GM06990 (cell line): ENCODE results near the gene BMPR1B.

Source experiments
- DNase-seq: peaks from one replicate; pipeline ENCODE4 v3.0.0-alpha.2; 2011; ENCODE audit not compliant: insufficient read length; ENCODE audit errors: extremely low read depth
- H3K27me3 ChIP-seq: replicated peaks from 2 replicates; pipeline ENCODE4 v1.6.0; 2011; ENCODE audit warnings: low read length; ENCODE audit not compliant: control insufficient read depth, insufficient read depth
- H3K36me3 ChIP-seq: 2 replicates; pipeline ENCODE4 v1.5.1; 2011; ENCODE audit warnings: low read length; ENCODE audit not compliant: control insufficient read depth, insufficient read depth
- H3K4me3 ChIP-seq: replicated peaks from 2 replicates; pipeline ENCODE4 v1.5.1; 2011; ENCODE audit warnings: low read depth, mild to moderate bottlenecking, control low read depth, low read length
- TF ChIP-seq, protein P1 (sequence below): IDR thresholded peaks from 2 replicates; pipeline ENCODE4 v1.5.1; 2011; ENCODE audit warnings: low read length, control low read depth, mild to moderate bottlenecking, inconsistent platforms; ENCODE audit not compliant: insufficient read depth, poor library complexity, severe bottlenecking

BMPR1B gene

DNA sequence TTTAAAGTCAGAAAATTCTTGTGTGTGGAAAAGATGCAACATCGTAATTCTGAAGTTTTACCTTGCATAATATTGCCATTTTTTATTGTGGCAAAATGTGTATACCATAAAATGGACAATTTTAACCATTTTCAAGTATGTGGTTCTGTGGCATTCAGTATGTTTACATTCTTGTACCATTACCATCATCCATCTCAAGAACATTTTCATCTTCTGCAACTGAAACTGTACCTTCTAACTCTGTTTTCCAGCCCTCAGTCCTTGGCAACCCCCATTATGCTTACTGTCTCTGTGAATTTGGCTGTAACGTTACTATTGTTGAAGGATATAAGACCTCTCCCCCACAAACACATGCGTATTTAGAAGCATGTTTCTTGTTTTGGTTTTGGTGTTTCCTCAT is 123.2 kb downstream of the BMPR1B start:
- no peak for DNase-seq
- TF ChIP-seq, protein P1, sequence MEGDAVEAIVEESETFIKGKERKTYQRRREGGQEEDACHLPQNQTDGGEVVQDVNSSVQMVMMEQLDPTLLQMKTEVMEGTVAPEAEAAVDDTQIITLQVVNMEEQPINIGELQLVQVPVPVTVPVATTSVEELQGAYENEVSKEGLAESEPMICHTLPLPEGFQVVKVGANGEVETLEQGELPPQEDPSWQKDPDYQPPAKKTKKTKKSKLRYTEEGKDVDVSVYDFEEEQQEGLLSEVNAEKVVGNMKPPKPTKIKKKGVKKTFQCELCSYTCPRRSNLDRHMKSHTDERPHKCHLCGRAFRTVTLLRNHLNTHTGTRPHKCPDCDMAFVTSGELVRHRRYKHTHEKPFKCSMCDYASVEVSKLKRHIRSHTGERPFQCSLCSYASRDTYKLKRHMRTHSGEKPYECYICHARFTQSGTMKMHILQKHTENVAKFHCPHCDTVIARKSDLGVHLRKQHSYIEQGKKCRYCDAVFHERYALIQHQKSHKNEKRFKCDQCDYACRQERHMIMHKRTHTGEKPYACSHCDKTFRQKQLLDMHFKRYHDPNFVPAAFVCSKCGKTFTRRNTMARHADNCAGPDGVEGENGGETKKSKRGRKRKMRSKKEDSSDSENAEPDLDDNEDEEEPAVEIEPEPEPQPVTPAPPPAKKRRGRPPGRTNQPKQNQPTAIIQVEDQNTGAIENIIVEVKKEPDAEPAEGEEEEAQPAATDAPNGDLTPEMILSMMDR, result no peak

DNA sequence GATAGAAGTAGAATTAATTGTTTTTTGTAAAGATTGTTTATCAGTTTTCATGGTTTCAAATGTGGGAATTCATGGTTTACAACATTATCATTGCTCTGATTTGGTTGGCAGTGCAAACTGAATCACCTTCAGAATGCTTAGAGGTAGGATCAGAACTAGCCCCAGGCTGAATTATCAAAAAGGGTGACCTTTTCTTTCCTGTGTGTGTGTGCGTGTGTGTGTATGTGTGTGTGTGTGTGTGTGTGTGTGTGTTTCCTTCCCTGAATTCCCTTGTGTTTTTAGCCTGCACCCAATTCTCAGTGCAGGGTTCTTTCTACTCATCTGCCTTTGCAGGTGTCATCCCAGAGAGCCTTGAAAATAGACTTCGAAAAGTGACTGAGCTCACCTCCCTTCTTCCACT is 125.0 kb downstream of the BMPR1B start:
- Histone ChIP-seq H3K27me3 (no peaks in the 10 kb centered on the region), H3K36me3 (no peaks in the 10 kb centered on the region), H3K4me3 (no peak overlapping the region)
- TF ChIP-seq, protein P1, result no peak
- DNase-seq, result no peak

More for the DNA sequence above, 123.2 kb downstream of the BMPR1B start:
- Histone ChIP-seq H3K27me3 (no peaks in the 10 kb centered on the region), H3K36me3 (no peaks in the 10 kb centered on the region), H3K4me3 (no peak overlapping the region)

DNA sequence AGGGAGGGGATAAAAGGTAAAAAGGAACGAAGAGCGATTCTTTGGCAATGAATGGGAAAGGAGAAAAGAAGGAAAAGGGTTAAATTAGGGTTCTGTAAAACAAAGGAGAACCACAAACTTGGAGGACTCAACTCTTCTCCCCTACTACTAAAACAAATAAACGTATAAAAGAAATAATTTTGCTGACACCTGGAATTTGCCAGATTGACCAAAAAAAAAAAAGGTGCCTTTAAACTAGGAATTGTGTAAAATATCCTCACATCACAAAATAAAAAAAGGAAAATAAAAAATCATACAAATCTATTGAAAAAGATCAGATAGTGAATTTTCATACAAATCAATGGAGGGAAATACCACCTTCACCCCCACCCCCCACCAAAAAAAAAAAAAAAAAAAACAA is 129.3 kb downstream of the BMPR1B start:
- no peak for DNase-seq
- Histone ChIP-seq H3K36me3 (no peaks in the 10 kb centered on the region), H3K4me3 (no peak overlapping the region), H3K27me3 (no peaks in the 10 kb centered on the region)
- TF ChIP-seq, protein P1, result no peak

DNA sequence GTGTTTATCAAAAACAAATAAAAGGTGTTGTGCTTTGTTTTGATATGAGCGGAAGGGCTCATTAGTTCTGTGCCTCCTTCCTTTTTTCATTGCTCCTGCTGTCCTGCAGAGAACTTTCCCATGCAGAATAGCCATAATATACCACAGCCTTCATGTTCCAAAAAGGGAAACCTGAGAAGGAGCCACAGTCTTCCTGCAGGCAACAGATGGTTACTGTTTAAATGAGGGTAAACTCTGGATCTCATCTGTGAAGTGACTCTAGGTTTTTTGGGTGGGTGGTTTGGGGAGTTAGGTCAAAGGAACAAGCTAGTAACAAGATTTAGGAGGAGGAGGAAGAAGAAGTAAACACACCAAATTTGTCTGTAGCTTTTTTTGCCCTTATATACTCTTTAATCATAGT is 131.8 kb downstream of the BMPR1B start:
- DNase-seq, result no peak
- TF ChIP-seq, protein P1, result no peak
- H3K4me3 ChIP-seq, result no peak overlapping the region
- H3K36me3 ChIP-seq, result no peaks in the 10 kb centered on the region
- no peaks in the 10 kb centered on the region for H3K27me3 ChIP-seq

DNA sequence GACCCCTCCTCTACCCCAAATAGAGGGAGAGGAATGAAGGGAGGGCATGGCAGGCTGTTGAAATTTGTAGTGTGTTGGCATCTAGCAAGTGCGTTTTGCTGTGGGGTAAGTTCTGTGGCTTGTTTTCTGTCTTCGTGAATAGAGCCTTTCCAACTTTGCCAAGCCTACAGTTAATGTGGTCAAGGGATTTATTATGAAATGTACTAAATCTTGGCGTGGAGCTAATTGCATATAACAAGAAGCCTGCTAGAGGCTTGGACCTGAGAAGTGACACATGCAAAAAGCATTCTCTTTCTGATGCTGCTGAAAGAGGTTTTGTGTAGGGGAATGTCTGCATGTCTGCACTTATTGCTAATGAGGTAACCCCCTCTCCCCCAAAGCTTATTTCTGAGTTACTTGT is 132.2 kb downstream of the BMPR1B start:
- no peaks in the 10 kb centered on the region for H3K27me3 ChIP-seq
- DNase-seq, result no peak
- TF ChIP-seq, protein P1, result no peak

DNA sequence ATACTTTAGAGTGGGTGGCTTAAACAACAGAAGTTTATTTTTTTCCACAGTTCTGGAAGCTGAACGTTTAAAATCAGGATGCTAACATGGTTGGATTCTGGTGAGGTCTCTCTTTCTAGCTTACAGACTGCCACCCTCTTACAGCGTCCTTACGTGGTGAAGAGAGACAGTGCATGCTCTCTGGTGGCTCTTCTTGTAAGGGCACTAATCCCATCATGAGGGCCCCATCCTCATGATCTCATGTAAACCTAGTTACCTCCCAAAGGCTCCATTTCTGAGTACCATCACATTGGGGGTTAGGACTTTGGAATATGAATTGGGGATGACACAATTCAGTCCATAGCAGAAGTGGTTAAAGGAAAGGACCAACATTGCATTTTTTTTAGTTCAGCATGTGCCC is 132.8 kb downstream of the BMPR1B start:
- DNase-seq, result no peak
- TF ChIP-seq, protein P1, result no peak
- Histone ChIP-seq H3K4me3 (no peak overlapping the region), H3K27me3 (no peaks in the 10 kb centered on the region), H3K36me3 (no peaks in the 10 kb centered on the region)

More for the DNA sequence above, 132.2 kb downstream of the BMPR1B start:
- Histone ChIP-seq H3K4me3 (no peak overlapping the region), H3K36me3 (no peaks in the 10 kb centered on the region)
